Measurements from ENCODE around the gene NFKBIE. TPM values are rescaled to one million over a fixed set of nuclear protein-coding genes. Genes with fewer than 3 reads are reported as not detected.

Gene NFKBIE
- total and polyA plus RNA-seq, 9 of the 15 experiments (the other 6 are each of a cell fraction or from before 2014, with no cell fraction given), result 2.1 to 16.4 (median 11.7) TPM

DNA sequence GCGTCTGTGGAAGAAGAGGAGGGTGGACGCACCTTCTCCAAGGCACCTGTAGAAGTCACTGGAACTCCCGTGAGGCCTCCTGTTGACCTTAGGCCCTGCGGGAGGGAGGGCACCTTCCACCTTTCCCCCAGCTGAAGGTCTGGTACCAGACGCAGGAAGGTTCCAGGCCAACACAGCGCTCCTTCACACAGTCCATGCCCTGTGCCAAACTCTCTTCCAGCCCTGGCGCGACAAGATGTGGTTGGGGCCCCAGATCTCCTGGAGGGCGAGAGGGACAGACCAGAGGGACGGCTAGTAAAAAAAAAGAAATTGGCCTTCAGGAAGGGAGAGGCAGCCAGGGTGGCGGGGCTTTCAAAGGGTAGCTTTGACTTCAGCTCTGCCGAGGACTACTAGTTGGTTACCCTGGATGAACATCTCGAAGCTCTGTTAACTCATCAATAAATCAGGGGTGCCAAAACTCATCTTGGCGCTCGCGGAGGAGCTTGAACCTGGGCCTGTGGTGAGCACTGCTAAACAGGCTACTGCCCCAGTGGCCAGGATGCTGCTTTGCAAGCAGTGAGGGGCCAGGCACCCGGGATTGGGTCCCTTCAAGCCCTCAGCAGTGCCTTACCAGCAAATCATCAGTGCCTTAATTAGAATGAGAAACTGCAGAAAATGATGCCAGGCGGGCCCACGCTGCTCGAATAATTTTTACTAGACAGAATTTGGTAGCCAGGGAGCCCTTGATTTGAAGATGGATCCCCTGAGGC lies 32.9 kb upstream of the NFKBIE start:
- Histone ChIP-seq H3K9ac (ENCODE audit: insufficient read depth in 1 of 2, low read depth in 2 of 2, low read length in 2 of 2) (peak overlapping the region in 1 of 2 experiments; percentile 84; a peak in 2 of 4 replicates), H3K4me2 (ENCODE audit: insufficient read depth, low read length) (peak overlapping the region; percentile 46), H3K27ac (ENCODE audit: extremely low read depth, low read depth, low read length) (no peak overlapping the region), H3K36me3 (ENCODE audit: control insufficient read depth, insufficient read depth, low read length) (peaks cover 32% of the 10 kb centered on the region; the same call in 2 of the 3 replicates), H3K4me3 (peak overlapping the region; percentile 36; the same call in 1 of the 2 replicates), H2AFZ (ENCODE audit: low read depth, low read length) (no peak overlapping the region), H3K79me2 (ENCODE audit: control insufficient read depth, insufficient read depth, low read length) (no peaks in the 10 kb centered on the region), H3K27me3 (ENCODE audit: control insufficient read depth in 2 of 2, insufficient read depth in 2 of 2, low read length in 2 of 2) (peaks cover 30 to 35% of the 10 kb centered on the region in 2 experiments; a peak in 4 of 5 replicates), H3K9me3 (replicated peaks; ENCODE audit: control insufficient read depth, insufficient read depth, low read depth, low read length) (no peaks in the 10 kb centered on the region), H3K4me1 (replicated peaks in 1 of 2; ENCODE audit: control insufficient read depth in 2 of 2, insufficient read depth in 2 of 2, low read length in 2 of 2) (peaks cover 0 to 16% of the 10 kb centered on the region in 2 experiments; a peak in 4 of 5 replicates), H3K9me1 (ENCODE audit: control insufficient read depth, insufficient read depth, low read length) (no peaks in the 10 kb centered on the region), H4K20me1 (replicated peaks; ENCODE audit: control insufficient read depth, insufficient read depth, low read length) (peaks cover 9% of the 10 kb centered on the region; the same call in 1 of the 2 replicates)
- FAIRE-seq (peak; percentile 32), DNase-seq (ENCODE audit: extremely low read depth in 1 of 4, low spot score in 3 of 4) (no peak), ATAC-seq (peak; percentile 34)
- in situ Hi-C loops (cut with MboI), result no loop called here
- 60% methylated on average over 20 of the region's 20 CpGs for WGBS (ENCODE audit: insufficient coverage, low coverage, missing lambda C conversion rate)
- ChIA-PET CTCF (ENCODE audit: low intra/inter-chr PET ratio) (interaction anchor here (0.6 kb wide), 1 partner anchor 30 kb away, joined by 3 read pairs; no protein-coding TSS in a partner anchor), POLR2A (interaction anchor here (0.5 to 8.7 kb wide), 7 partner anchors 10 to 241 kb away, joined by 3 to 116 read pairs (median 4); partner anchors contain the start of gene AARS2)
- intact Hi-C loops (cut with micrococcal nuclease), result no loop called here
- BruUV-seq (replicated peaks), result no TSS peak
- no peak for TF ChIP-seq WHSC1 (IDR thresholded peaks at IDR 0.05; ENCODE audit: low read length)
- no peak for TF ChIP-seq ELF2 (CRISPR knock-in tag; IDR thresholded peaks at IDR 0.05)
- TF ChIP-seq, protein P1, sequence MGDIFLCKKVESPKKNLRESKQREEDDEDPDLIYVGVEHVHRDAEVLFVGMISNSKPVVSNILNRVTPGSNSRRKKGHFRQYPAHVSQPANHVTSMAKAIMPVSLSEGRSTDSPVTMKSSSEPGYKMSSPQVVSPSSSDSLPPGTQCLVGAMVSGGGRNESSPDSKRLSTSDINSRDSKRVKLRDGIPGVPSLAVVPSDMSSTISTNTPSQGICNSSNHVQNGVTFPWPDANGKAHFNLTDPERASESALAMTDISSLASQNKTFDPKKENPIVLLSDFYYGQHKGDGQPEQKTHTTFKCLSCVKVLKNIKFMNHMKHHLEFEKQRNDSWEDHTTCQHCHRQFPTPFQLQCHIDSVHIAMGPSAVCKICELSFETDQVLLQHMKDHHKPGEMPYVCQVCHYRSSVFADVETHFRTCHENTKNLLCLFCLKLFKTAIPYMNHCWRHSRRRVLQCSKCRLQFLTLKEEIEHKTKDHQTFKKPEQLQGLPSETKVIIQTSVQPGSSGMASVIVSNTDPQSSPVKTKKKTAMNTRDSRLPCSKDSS (IDR thresholded peaks at IDR 0.05; ENCODE audit: low read depth, partially characterized antibody), result no peak
- TF ChIP-seq SUPT5H (IDR thresholded peaks at IDR 0.05), result peak; percentile 30; the same call in 1 of the 2 replicates
- TF ChIP-seq MAFF (IDR thresholded peaks at IDR 0.05; ENCODE audit: low read length), result no peak
- no peak for TF ChIP-seq EP400 (IDR thresholded peaks at IDR 0.05)
- TF ChIP-seq ZNF121 (CRISPR knock-in tag; conservative IDR thresholded peaks at IDR 0.05), result peak; percentile 93
- no peak for TF ChIP-seq ZNF75A (CRISPR knock-in tag; IDR thresholded peaks at IDR 0.05)
- TF ChIP-seq, protein P2, sequence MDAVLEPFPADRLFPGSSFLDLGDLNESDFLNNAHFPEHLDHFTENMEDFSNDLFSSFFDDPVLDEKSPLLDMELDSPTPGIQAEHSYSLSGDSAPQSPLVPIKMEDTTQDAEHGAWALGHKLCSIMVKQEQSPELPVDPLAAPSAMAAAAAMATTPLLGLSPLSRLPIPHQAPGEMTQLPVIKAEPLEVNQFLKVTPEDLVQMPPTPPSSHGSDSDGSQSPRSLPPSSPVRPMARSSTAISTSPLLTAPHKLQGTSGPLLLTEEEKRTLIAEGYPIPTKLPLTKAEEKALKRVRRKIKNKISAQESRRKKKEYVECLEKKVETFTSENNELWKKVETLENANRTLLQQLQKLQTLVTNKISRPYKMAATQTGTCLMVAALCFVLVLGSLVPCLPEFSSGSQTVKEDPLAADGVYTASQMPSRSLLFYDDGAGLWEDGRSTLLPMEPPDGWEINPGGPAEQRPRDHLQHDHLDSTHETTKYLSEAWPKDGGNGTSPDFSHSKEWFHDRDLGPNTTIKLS (IDR thresholded peaks at IDR 0.05; ENCODE audit: borderline replicate concordance, low read depth), result no peak
- TF ChIP-seq MYC (IDR thresholded peaks at IDR 0.05; ENCODE audit: low read depth, low read length), result no peak; the same call in 1 of the 2 replicates
- TF ChIP-seq MYC (CRISPR knock-in tag; IDR thresholded peaks at IDR 0.05; ENCODE audit: borderline replicate concordance, low read depth), result no peak
- no peak for TF ChIP-seq RAD21 (CRISPR knock-in tag; conservative IDR thresholded peaks at IDR 0.05 in 1 of 2, IDR thresholded peaks at IDR 0.05 in 1 of 2)
- no peak for TF ChIP-seq NR1H2 (CRISPR knock-in tag; IDR thresholded peaks at IDR 0.05)
- no peak for TF ChIP-seq ZNF124 (CRISPR knock-in tag; IDR thresholded peaks at IDR 0.05)
- TF ChIP-seq POLR2A (conservative IDR thresholded peaks at IDR 0.05), result peak; percentile 41
- TF ChIP-seq, protein P3, sequence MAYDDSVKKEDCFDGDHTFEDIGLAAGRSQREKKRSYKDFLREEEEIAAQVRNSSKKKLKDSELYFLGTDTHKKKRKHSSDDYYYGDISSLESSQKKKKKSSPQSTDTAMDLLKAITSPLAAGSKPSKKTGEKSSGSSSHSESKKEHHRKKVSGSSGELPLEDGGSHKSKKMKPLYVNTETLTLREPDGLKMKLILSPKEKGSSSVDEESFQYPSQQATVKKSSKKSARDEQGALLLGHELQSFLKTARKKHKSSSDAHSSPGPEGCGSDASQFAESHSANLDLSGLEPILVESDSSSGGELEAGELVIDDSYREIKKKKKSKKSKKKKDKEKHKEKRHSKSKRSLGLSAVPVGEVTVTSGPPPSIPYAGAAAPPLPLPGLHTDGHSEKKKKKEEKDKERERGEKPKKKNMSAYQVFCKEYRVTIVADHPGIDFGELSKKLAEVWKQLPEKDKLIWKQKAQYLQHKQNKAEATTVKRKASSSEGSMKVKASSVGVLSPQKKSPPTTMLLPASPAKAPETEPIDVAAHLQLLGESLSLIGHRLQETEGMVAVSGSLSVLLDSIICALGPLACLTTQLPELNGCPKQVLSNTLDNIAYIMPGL (CRISPR knock-in tag; IDR thresholded peaks at IDR 0.05), result no peak
- TF ChIP-seq MYNN (IDR thresholded peaks at IDR 0.05), result 0 out of 2 replicates have a peak, but pooled peaks have one; percentile 11
- no peak for TF ChIP-seq MYNN (CRISPR knock-in tag; IDR thresholded peaks at IDR 0.05)
- no peak for TF ChIP-seq U2AF1 (optimal IDR thresholded peaks at IDR 0.05; ENCODE audit: low read depth, low read length)
